Measurements from ENCODE around the gene HERPUD2.
A peak's percentile ranks its signal among the peaks of the same experiment; 100 is the strongest.

The HERPUD2 gene

GRCh38 chr7:35694784-35695472 lies at the start of gene HERPUD2:
HERPUD2 (minus strand) TSS chr7:35695135; CDS start chr7:35694330, 805 bp downstream.
- peak; percentile 87 for DNase-seq (ENCODE audit: low read depth)

- DNase-seq (ENCODE audit: low read depth): no peak
Observed at GRCh38 chr7:35738889-35739288, 44.0 kb upstream of the HERPUD2 start.

- DNase-seq (ENCODE audit: low read depth): no peak
Observed at GRCh38 chr7:35736725-35737124, 41.8 kb upstream of the HERPUD2 start.

- no peak for DNase-seq (ENCODE audit: low read depth)
Observed at GRCh38 chr7:35735396-35735795, 40.5 kb upstream of the HERPUD2 start.

- no peak for DNase-seq (ENCODE audit: low read depth)
Observed at GRCh38 chr7:35734001-35734483, 39.1 kb upstream of the HERPUD2 start.

- no peak for DNase-seq (ENCODE audit: low read depth)
Observed at GRCh38 chr7:35731349-35731748, 36.4 kb upstream of the HERPUD2 start.

- no peak for DNase-seq (ENCODE audit: low read depth)
Observed at GRCh38 chr7:35729061-35729783, 34.3 kb upstream of the HERPUD2 start.

- no peak for DNase-seq (ENCODE audit: low read depth)
Observed at GRCh38 chr7:35728412-35729060, 33.6 kb upstream of the HERPUD2 start.

- no peak for DNase-seq (ENCODE audit: low read depth)
Observed at GRCh38 chr7:35727571-35727970, 32.6 kb upstream of the HERPUD2 start.

- no peak for DNase-seq (ENCODE audit: low read depth)
Observed at GRCh38 chr7:35726654-35727053, 31.7 kb upstream of the HERPUD2 start.

- no peak for DNase-seq (ENCODE audit: low read depth)
Observed at GRCh38 chr7:35725280-35725680, 30.3 kb upstream of the HERPUD2 start.

- DNase-seq (ENCODE audit: low read depth): no peak
Observed at GRCh38 chr7:35723011-35723410, 28.1 kb upstream of the HERPUD2 start.

- DNase-seq (ENCODE audit: low read depth): peak; percentile 28
Observed at GRCh38 chr7:35722054-35722849, 27.3 kb upstream of the HERPUD2 start.

- DNase-seq (ENCODE audit: low read depth): no peak
Observed at GRCh38 chr7:35721288-35721687, 26.4 kb upstream of the HERPUD2 start.

- DNase-seq (ENCODE audit: low read depth): no peak
Observed at GRCh38 chr7:35720849-35721248, 25.9 kb upstream of the HERPUD2 start.

GRCh38 chr7:35720032-35720431 lies 25.1 kb upstream of the HERPUD2 start:
- no peak for DNase-seq (ENCODE audit: low read depth)

GRCh38 chr7:35718047-35718446 lies 23.1 kb upstream of the HERPUD2 start:
- no peak for DNase-seq (ENCODE audit: low read depth)

- DNase-seq (ENCODE audit: low read depth): no peak
Observed at GRCh38 chr7:35717516-35717915, 22.6 kb upstream of the HERPUD2 start.

GRCh38 chr7:35717013-35717412 lies 22.1 kb upstream of the HERPUD2 start:
- no peak for DNase-seq (ENCODE audit: low read depth)

- DNase-seq (ENCODE audit: low read depth): no peak
Observed at GRCh38 chr7:35716038-35716803, 21.3 kb upstream of the HERPUD2 start.

- no peak for DNase-seq (ENCODE audit: low read depth)
Observed at GRCh38 chr7:35714862-35715261, 19.9 kb upstream of the HERPUD2 start.
